HG03103 (cell line): Measurements from ENCODE around the gene C2.
"Not testable (repeated sequence)": the region's sequence is repeated elsewhere in the genome, so short reads cannot be mapped to it uniquely, and the experiment has no call there.

ENCODE experiments used
- ATAC-seq: cut with Tn5 transposase; IDR thresholded peaks from one replicate; pipeline ENCODE4 v1.9.1; 2021; ENCODE audit warnings: low read depth; ENCODE audit not compliant: unreplicated experiment

The C2 gene

GRCh38 chr6:31972709-31973350 is 45.3 kb downstream of the C2 start:
- no peak for ATAC-seq

- not testable (repeated sequence) for ATAC-seq
These were observed 48.5 kb downstream of the C2 start for GRCh38 chr6:31976065-31976464.

GRCh38 chr6:31977816-31978431 is 50.4 kb downstream of the C2 start:
- no peak for ATAC-seq

GRCh38 chr6:31978831-31979230 is 51.3 kb downstream of the C2 start:
- ATAC-seq = no peak

- no peak for ATAC-seq
These were observed 51.9 kb downstream of the C2 start for GRCh38 chr6:31979238-31979898.

GRCh38 chr6:31980195-31980876 is 52.8 kb downstream of the C2 start:
- ATAC-seq = not testable (repeated sequence)

GRCh38 chr6:31980998-31981397 is 53.5 kb downstream of the C2 start:
- ATAC-seq = not testable (repeated sequence)

- ATAC-seq = not testable (repeated sequence)
These were observed 54.2 kb downstream of the C2 start, which contains the start of gene C4A for GRCh38 chr6:31981744-31982143. C4A (plus strand) TSS chr6:31982057; CDS start chr6:31982108, 51 bp downstream.

- ATAC-seq = not testable (repeated sequence)
These were observed 61.8 kb downstream of the C2 start for GRCh38 chr6:31989363-31989762.

- ATAC-seq = not testable (repeated sequence)
These were observed 66.9 kb downstream of the C2 start for GRCh38 chr6:31994421-31994820.
